ENCODE results near the gene CRABP2. TPM values are rescaled to one million over a fixed set of nuclear protein-coding genes. Genes with fewer than 3 reads are reported as not detected.

CRABP2 gene
- total RNA-seq, 2 experiments from 2014 or later, result 3.2 to 4.2 TPM

DNA sequence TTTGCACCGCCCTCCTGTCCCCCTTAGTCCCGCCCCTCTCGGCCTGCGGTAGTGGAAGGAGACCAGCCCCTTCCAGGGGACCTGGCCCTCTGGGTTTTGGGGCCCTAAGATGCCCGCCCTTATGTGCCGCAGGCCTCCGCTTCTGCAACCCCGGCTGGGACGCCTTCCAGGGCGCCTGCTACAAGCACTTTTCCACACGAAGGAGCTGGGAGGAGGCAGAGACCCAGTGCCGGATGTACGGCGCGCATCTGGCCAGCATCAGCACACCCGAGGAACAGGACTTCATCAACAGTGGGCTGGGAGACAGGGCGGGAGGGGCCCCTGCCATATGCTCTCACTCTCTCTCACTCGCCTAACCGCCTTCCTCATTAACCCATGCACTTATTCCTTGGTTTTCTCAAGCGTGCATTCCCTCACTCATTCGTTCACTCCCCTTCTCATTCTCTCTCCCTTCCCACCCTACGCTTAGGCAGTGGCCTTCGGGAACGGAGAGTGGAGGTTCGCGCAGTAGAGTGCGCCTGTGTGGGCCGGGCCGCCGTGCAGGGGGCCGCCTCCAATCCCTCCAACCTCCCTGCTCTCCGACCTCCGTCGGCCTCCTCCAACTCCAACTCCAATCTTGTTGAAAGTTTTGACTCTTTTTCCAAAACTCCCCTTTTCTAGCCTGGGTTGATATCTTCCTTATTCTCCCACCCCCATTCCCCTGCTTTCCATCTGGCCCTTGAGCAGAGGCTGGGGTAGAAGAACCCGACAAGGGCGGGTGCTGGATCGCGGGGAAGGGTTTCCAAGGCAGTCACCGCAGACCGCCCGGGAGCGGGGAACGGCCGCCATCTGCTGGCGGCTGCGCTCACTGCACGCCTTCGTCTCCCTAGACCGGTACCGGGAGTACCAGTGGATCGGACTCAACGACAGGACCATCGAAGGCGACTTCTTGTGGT, 48.3 kb downstream of the CRABP2 start:
- no peak overlapping the region for H3K27ac ChIP-seq (ENCODE audit: low read depth in 1 of 2, low read length in 2 of 2)
- Mint-ChIP-seq H3K4me3 (peak overlapping the region; percentile 77), H3K27ac (no peak overlapping the region)

DNA sequence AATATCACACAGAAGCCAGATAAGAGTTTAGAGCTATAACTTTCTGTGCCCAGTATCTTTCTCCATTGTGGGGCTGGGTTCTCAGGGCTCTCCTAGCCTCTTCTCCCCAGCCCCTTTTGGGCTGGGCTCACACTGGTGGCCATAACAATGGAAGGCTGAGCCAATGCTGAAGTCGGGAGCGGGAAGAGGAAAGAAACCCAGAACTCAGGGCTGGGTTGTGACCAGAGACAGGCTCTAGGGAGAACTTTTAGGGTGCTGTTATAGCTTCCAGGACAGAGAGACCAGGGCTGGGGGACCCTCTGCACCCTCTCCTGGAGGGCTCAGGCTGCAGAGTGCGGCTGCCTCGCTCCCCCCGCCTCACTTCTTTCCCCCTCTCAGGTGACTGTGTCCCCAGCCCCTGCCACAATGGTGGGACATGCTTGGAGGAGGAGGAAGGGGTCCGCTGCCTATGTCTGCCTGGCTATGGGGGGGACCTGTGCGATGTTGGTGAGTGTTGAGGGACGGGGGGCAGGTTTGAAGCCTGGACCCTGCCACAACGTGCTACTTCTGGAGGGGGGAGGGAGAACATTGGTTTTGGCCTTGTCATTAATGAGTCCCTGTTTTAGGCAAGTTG, 49.4 kb downstream of the CRABP2 start:
- TF ChIP-seq, protein P1, sequence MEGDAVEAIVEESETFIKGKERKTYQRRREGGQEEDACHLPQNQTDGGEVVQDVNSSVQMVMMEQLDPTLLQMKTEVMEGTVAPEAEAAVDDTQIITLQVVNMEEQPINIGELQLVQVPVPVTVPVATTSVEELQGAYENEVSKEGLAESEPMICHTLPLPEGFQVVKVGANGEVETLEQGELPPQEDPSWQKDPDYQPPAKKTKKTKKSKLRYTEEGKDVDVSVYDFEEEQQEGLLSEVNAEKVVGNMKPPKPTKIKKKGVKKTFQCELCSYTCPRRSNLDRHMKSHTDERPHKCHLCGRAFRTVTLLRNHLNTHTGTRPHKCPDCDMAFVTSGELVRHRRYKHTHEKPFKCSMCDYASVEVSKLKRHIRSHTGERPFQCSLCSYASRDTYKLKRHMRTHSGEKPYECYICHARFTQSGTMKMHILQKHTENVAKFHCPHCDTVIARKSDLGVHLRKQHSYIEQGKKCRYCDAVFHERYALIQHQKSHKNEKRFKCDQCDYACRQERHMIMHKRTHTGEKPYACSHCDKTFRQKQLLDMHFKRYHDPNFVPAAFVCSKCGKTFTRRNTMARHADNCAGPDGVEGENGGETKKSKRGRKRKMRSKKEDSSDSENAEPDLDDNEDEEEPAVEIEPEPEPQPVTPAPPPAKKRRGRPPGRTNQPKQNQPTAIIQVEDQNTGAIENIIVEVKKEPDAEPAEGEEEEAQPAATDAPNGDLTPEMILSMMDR (IDR thresholded peaks at IDR 0.05), result no peak
- ChIA-PET CTCF (interaction anchor here (1.3 to 2.9 kb wide), 6 partner anchors 28 to 70 kb away, joined by 3 to 12 read pairs (median 5); partner anchors contain the start of gene HAPLN2), POLR2A (no interaction called here)
- Histone ChIP-seq H3K4me1 (ENCODE audit: insufficient read depth, low read length) (peaks cover 48% of the 10 kb centered on the region), H3K27me3 (ENCODE audit: control insufficient read depth in 1 of 2, insufficient read depth in 2 of 2, low read length in 2 of 2) (peaks cover 53 to 64% of the 10 kb centered on the region in 2 experiments), H3K36me3 (ENCODE audit: insufficient read depth, low read length) (no peaks in the 10 kb centered on the region), H3K27ac (ENCODE audit: low read depth in 1 of 2, low read length in 2 of 2) (no peak overlapping the region), H3K9me3 (ENCODE audit: control insufficient read depth in 1 of 2, insufficient read depth in 1 of 2, low read length in 2 of 2) (peaks cover 0 to 18% of the 10 kb centered on the region in 2 experiments), H3K4me3 (ENCODE audit: low read length) (no peak overlapping the region)
- Mint-ChIP-seq H3K9me3 (no peaks in the 10 kb centered on the region), H3K27ac (no peak overlapping the region), H3K4me1 (ENCODE audit: low read depth) (peaks cover 45% of the 10 kb centered on the region), H3K36me3 (ENCODE audit: low read depth) (no peaks in the 10 kb centered on the region), H3K4me3 (peak overlapping the region; percentile 43), H3K27me3 (peaks cover 72% of the 10 kb centered on the region)
- ATAC-seq (ENCODE audit: poor library complexity) (no peak), DNase-seq (no peak)
- intact Hi-C loops (cut with DNase I, micrococcal nuclease), result no loop called here

More for the DNA sequence above, 48.3 kb downstream of the CRABP2 start:
- intact Hi-C loops (cut with DNase I, micrococcal nuclease), result loop anchor here (1.0 kb wide), 1 partner anchor 31 kb away; no protein-coding TSS in a partner anchor
- H3K4me1 Mint-ChIP-seq (ENCODE audit: low read depth), result peaks cover 56% of the 10 kb centered on the region
- ChIA-PET POLR2A (interaction anchor here (0.7 kb wide), 1 partner anchor 58 kb away, joined by 3 read pairs; no protein-coding TSS in a partner anchor), CTCF (interaction anchor here (1.3 to 2.9 kb wide), 5 partner anchors 30 to 69 kb away, joined by 3 to 12 read pairs (median 6); partner anchors contain the start of gene HAPLN2)
- Histone ChIP-seq H3K4me1 (ENCODE audit: insufficient read depth, low read length) (peaks cover 59% of the 10 kb centered on the region), H3K36me3 (ENCODE audit: insufficient read depth, low read length) (no peaks in the 10 kb centered on the region), H3K27me3 (ENCODE audit: control insufficient read depth in 1 of 2, insufficient read depth in 2 of 2, low read length in 2 of 2) (peaks cover 45 to 53% of the 10 kb centered on the region in 2 experiments), H3K9me3 (ENCODE audit: control insufficient read depth in 1 of 2, insufficient read depth in 1 of 2, low read length in 2 of 2) (peaks cover 0 to 10% of the 10 kb centered on the region in 2 experiments), H3K4me3 (ENCODE audit: low read length) (peak overlapping the region; percentile 42)
- no peaks in the 10 kb centered on the region for H3K36me3 Mint-ChIP-seq (ENCODE audit: low read depth)
- DNase-seq (peak; percentile 51 to 86 (median 72)), ATAC-seq (ENCODE audit: poor library complexity) (peak; percentile 60)
- peaks cover 61% of the 10 kb centered on the region for H3K27me3 Mint-ChIP-seq
- H3K9me3 Mint-ChIP-seq, result no peaks in the 10 kb centered on the region
- TF ChIP-seq, protein P1 (IDR thresholded peaks at IDR 0.05), result peak; percentile 95

DNA sequence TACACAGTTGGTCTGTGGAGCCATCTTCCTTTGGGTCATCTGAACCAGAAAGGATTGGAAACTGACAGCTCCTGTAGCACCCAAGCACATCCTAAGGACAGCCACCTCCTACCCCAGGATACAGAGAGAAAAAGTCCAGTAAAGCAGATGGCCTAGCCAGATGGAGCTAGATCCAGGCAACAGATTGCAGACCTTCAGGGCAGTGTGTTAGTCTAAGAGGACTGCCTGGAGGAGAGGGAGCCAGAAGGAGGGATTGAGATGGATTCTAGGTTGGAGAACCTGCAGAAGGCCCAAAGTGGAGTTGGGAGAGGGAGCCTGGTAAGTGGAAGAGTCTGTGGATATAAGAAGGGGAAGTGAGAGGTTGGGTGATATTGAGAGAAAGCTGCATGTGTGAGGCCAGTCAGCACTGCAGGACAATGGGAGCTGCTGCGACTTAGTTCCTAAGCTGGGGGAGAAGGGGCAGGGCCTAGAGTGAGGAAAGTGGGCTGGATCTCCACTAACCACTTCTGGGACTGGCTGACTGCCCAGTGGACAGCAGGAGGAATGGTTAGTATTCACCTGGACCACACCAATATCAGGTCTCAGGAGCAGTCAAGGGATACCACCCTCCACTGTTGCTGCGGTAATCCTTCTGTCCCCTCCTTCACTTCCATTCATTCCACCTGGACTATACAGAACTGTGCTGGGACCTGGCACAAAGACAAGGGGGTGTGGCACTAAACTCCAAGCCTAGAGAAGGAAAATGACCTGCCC, 50.1 kb downstream of the CRABP2 start:
- TF ChIP-seq, protein P1 (IDR thresholded peaks at IDR 0.05), result no peak
- Histone ChIP-seq H3K27me3 (ENCODE audit: control insufficient read depth in 1 of 2, insufficient read depth in 2 of 2, low read length in 2 of 2) (peaks cover 59 to 71% of the 10 kb centered on the region in 2 experiments), H3K27ac (ENCODE audit: low read depth in 1 of 2, low read length in 2 of 2) (no peak overlapping the region), H3K4me1 (ENCODE audit: insufficient read depth, low read length) (peaks cover 41% of the 10 kb centered on the region), H3K36me3 (ENCODE audit: insufficient read depth, low read length) (no peaks in the 10 kb centered on the region), H3K9me3 (ENCODE audit: control insufficient read depth in 1 of 2, insufficient read depth in 1 of 2, low read length in 2 of 2) (peaks cover 0 to 18% of the 10 kb centered on the region in 2 experiments), H3K4me3 (ENCODE audit: low read length) (no peak overlapping the region)
- Mint-ChIP-seq H3K27me3 (peaks cover 77% of the 10 kb centered on the region), H3K4me3 (no peak overlapping the region), H3K36me3 (ENCODE audit: low read depth) (no peaks in the 10 kb centered on the region), H3K4me1 (ENCODE audit: low read depth) (peaks cover 38% of the 10 kb centered on the region), H3K27ac (no peak overlapping the region), H3K9me3 (no peaks in the 10 kb centered on the region)
- no peak for DNase-seq
- POLR2A ChIA-PET, result no interaction called here
- intact Hi-C loops (cut with DNase I, micrococcal nuclease), result no loop called here
- no peak for ATAC-seq (ENCODE audit: poor library complexity)
- CTCF ChIA-PET, result interaction anchor here (1.3 to 1.8 kb wide), 4 partner anchors 28 to 71 kb away, joined by 3 to 6 read pairs (median 4); partner anchors contain the start of gene HAPLN2
